GM19468 (cell line): Measurements from ENCODE around the gene SLC36A3.
"Not testable (repeated sequence)": the region's sequence is repeated elsewhere in the genome, so short reads cannot be mapped to it uniquely, and the experiment has no call there.

ENCODE experiments used
- ATAC-seq: cut with Tn5 transposase; IDR thresholded peaks from one replicate; pipeline ENCODE4 v1.9.1; 2021; ENCODE audit warnings: mild to moderate bottlenecking, moderate library complexity, moderate number of reproducible peaks; ENCODE audit not compliant: unreplicated experiment; ENCODE audit errors: extremely low read depth

Gene SLC36A3

DNA sequence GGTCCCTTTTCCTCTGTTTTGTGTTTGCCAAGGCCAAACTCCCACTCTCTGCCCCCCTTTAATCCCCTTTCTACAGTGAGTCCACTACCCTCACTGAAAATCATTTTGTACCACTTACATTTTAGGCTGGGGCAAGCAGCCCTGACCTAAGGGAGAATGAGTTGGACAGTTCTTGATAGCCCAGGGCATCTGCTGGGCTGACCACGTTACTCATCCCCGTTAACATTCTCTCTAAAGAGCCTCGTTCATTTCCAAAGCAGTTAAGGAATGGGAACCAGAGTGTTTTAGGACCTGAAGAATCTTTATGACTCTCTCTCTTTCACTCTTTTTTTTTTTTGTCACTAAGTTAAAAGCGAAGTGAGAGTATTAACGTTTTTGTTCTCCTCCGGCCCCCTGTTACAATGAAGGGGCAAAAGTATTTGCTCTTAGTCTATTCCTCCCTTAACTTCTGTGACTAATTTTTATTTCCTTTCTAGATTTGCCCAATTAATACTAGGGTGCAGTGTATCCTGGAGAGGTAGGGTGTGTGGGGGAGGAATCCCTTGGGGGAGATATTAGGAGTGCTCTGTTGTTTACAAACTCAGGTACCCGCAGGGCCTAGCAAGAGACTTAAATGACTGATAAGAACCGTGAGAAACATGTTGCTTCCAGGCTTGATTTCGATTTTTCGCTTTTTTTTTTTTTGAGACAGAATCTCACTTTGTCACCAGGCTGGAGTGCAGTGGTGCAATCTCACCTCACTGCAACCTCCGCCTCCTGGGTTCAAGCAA, 35.9 kb downstream of the SLC36A3 start:
- ATAC-seq: no peak

DNA sequence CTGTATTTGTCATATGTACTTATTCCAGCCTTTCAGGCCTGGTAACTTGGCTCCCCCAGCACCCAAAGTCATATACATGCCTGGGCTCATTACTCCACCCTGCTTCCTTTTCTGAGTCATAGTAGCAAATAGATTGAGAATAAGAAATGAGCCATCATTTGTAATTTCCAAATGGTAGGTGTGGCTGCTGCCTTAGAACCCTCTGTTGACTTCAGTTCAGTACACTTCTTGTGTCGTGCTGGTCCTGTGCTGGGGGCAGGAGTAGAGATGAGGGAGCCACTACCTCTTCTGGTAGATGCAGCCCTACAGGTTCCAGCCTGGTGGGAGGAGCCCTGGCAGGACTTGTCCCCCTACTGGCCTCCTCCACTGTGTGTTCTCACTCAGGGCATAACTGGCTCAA, 39.5 kb downstream of the SLC36A3 start:
- ATAC-seq: no peak

DNA sequence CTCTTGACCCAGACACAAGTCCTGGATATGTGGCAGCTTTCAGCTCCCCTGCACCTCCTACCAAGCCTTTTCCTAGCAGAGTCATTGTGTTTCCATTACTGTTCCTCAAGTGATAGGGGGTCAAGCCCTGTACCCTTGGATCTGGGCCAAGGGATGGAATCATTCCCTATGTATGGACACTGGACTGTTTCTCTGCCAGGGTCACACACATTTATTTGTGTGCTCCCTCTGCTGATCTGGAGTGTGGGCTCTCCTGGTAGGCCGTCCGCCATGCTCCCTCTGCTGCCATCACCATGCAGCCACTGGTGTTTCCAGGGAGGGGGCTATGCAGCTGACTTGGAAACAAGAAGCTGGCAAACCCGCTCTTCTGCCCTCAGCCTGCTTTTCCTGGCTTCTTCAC, 41.0 kb downstream of the SLC36A3 start:
- no peak for ATAC-seq

DNA sequence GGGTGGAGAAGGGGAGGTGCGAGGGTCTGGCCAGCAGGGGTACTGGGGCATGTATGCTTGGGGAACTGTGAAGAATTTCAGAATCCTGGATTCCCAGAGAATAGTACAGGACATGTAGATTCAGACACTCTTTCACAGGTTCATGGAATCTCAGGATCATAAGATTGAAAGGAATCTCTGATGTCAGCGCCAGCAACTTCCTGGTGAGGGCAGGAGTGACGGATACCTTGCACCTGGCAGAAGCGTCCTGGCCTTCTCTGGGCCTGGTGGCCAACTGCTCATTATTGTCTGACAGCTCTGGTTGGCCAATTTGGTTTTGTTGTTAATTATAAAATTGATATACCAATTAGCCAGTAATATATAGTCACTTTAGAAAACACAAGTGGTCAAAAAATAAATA, 43.6 kb downstream of the SLC36A3 start:
- no peak for ATAC-seq

DNA sequence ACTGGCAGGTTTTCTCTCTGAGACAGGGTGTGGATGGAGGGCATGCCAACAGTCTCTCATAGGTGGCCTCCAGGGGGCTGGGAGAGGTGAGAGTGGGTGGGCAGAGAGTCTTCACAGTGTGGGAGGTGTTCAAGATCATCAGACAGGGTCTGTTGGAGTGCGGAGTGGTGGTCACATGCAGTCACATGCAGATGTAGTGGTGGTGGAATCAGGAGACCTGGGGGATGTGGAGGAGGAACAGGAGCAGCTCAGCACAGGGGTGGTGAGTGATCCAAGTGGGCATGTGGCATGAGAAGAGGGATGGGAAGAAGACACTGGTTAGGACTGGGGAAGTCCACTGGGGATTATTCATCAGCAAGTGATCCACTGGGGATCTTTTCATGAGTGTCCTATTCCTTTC, 44.8 kb downstream of the SLC36A3 start:
- ATAC-seq: no peak

DNA sequence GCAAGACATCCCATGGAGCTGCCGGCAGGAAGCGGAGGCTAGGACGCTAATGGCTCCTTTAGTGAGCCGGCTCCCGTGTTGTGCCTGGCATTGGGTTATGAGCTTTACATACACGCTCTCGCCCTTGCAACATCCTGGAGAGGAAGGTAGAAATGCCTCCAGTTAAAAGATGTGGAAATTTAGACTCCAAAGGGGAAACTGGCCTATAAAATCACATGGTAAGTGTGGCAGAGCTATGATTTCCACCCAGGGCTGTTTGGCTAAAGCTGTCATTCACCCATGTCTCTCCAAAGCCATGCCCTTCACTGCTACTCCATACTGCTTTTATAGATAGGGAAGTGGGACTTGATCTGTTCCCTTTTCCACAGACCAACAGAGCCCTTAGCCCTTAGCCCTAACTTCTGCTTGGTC, 45.4 kb downstream of the SLC36A3 start:
- no peak for ATAC-seq

DNA sequence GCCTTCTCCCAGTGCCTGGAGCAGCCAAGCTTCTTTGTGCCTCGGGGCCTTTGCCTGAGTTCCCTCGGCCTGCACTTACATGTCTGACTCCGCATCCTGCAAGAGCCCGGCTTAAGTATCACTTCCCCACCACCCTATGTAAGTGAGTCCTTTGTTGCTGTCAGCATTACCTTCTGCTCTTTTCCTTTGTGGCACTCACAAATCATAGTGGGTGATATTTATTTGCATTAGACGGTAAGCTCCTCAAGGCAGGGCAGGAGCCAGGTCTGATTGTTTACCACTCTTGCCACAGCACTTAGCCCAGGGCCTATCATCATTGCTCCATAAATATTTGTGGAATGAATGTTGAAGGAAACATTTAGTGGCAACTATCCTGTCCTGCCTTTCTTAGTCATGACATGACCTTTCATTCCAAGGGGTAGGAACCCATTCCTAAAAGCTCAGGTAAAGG, 45.8 kb downstream of the SLC36A3 start:
- no peak for ATAC-seq

DNA sequence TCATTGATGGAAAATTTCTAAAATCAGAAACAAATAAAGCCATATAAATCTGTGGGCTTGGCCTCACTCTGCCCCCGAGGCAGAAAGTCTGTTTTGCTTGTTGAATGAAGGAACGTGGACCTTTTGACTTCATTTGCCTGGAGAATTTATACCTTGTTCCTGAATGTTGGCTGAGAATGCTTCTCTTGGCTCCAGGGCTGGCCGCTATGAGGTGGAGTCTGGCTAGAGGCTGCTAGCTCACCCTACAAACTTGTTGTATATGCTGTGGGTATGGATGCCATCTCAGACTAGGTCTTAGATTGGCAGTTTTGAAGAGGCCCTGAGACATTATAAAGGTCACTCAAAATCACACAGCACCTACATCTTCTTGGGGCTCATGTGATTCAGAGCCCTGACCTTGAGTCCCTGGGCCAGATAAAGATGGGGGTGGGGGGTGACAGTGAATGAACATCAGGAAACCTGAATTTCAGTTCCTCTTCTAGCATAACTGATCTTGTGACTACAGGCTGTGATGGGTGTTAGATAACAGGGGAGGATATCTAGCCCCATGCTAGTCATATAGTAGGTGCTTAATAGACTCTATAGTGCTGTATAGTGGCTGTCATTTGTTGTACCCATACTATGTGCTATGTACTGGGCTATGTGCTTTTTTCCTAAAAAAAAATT, 47.8 kb downstream of the SLC36A3 start:
- peak; percentile 47 for ATAC-seq

DNA sequence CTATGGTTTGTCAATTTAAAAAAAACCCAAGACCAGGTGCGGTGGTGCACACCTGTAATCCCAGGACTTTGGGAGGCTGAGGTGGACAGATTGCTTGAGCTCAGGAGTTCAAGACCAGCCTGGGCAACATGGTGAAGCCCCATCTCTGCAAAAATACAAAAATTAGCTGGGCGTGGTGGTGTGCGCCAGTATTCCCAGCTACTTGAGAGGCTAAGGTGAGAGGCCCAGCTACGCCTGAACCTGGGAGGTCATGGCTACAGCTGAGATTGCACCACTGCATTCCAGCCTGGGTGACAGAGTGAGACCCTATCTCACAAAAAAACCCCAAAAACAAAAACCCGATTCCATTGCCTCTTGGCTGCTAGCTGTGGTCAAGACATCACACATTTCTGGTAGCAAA, 48.6 kb downstream of the SLC36A3 start:
- not testable (repeated sequence) for ATAC-seq

DNA sequence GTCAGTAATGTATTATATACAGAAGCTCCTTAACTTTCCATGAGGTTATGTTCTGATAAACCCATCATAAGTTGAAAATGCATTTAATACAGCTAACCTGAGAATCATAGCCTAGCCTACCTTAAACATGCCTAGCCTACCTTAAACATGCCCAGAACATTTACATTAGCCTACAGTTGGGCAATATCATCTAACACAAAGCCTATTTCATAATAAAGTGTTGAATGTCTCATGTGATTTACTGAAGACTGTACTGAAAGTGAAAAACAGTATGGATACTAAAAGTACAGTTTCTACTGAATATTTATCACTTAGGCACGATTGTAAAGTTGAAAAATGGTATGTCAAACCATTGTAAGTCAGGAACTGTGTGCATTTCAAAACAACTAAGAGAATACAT, 49.0 kb downstream of the SLC36A3 start:
- ATAC-seq: no peak

DNA sequence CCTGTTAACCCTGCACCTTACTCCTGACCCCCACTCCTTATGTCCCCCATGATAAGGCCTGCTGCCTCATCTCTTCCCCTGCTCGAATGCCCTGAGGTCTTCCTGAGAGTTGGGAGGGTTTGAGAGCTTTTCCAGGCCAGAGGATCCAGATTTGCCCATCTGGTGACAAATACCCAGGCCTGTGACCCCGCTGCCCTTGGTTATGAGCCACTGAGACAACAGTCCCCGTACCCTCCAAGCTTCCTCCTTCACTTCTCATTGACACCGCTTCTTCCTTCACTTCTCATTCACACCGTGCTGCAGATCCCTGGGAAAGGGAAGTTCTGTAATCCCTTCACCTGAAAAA, 50.0 kb downstream of the SLC36A3 start:
- no peak for ATAC-seq

DNA sequence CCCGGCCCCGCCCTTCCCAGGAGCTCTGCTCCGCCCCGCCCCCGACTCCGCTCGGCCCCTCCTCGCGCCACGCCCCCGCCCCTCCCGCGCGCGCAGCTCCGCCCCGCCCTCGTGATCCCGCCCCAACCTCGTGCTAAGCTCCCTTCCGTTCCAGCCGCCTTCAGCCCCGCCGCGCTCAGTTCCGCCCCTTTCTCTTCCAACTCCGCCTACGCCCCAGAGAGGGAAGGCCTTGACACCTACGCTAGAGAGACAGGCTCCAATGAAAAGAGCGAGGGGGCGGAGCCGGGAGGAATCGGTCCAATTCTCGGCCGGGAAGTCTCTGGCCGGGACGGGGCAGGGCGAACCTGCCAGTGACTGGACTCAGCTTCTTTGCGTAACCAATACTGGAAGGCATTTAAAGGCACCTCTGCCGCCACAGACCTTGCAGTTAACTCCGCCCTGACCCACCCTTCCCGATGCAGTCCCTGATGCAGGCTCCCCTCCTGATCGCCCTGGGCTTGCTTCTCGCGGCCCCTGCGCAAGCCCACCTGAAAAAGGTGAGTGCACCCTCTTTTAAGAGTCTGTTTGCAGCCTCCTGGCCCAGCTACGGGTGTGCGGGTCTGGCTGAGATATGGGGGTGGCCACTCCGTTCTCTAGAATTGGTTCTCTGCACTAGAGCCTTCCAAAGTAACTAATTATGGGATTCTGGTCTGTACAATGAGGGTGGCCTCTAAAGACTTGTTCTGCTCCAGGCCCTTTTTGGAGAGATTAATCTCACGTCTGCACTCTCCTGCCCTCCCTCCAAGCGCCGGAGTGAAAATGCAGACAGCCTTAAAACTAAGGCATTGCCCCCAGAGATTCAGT, 50.6 kb downstream of the SLC36A3 start, which contains the start of gene GM2A:
TSS of gene GM2A (plus strand) at position 424 of the 843 bp plus-strand sequence. CDS start at position 456, 32 bp downstream.
- peak; percentile 69 for ATAC-seq

DNA sequence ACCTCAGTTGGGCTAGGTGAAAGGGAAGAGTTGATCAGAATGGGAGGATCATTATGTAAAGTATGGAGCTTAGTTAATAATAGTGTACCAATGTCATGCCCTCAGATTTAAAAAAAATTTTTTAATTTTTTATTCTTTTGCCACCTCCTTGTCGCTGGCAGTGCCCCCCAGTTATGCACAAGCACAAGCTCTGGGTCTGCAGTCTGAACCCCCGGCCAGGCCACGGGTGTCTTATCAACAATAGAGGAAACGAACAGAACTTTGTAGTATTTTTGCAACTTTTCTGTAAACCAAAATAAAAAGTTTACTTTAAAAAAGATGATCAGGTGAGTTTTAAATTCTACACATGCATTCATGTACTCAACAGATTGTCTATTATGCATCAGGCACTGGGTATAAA, 51.9 kb downstream of the SLC36A3 start:
- ATAC-seq: no peak

DNA sequence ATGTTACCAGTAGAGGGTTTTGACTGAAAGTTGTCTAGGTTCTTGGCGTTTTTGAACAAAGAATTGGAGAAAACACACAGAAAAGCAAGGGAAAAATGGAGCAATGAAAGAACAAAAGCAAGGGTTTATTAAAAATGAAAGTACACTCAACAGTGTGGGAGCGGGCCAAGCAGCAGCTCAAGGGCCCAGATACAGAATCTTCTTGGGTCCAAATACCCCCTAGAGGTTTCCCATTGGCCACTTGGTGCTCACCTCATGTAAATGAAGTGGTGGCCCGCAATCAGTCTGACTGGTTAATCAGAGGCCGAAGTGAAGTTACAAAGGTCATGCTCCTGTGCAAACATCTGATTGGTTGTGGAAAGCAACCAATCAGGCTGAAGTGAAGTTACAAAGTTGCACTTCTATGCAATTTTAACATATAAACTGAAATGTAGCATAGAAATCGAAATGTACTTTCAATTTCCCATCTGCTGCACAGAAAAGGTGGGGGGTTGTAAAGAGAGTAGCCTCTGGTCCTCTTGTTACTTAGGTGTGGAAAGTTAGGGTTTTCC, 52.5 kb downstream of the SLC36A3 start:
- no peak for ATAC-seq

DNA sequence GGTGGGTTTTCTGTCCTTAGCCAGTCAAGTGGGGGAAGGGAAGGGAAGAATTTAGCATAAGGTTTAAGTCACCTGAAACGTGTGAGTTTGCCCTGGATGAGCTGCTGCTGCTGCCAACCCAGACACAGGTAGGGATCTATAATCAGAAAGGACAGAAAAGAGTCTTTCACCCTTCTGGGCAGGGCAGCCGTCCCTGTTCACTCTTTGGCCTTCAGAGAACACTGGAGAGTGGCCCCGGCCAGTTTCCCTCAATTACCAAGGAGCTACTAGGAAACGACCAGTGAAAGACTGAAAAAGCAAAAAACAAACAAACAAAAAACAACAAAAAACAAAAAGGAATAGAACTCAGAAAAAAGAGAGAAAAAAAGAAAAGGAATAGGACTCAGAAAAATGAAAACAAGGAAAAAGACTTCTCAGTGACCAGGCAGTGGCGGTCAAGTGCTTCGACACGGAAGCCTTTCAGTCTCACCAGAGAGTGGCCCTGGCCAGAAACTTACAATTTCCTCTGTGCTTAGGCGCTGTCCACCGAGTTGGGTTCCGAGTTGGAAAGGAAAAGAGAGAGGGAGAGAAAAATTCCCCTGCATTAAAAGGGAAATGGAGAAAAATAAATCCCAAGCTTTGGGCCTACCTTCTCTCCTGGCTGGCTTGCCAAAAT, 53.1 kb downstream of the SLC36A3 start:
- ATAC-seq: no peak

DNA sequence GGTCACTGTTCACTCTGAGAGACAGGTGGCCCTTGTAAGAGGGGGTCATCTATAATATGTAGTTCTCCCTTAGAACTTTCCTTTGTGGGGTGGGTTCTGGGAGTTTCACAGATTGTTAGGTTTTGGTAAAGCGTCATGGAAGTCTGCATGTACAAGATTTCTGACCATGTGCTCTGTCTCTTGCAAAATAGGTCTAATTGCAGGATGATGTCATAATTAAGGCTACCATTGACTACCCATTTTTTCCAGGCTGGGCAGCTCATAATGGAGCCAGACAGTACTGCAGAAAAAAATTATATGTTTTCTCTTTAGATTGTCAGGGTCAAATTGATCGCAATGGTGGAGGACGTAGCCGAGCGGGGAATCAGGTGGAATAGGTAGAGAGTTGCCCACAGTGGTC, 54.3 kb downstream of the SLC36A3 start:
- no peak for ATAC-seq

DNA sequence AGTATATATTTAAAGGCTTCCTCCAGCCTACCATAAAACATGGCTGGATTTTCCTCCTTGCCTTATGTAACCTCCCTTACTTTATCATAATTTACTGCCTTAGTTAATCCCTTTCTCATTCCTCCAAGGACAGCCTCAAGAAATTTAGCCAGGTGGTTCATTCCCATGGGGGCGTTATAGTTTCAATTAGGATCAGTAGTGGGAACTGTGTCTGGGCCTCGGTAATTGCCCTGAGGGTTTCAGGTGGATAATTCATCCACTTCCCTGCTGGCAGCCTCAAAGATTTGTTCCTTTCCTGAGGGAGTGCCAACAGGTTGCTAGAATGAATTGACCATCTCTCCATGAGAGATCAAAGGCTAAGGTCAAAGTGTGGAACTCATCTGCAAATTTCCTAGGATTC, 54.9 kb downstream of the SLC36A3 start:
- ATAC-seq: no peak

DNA sequence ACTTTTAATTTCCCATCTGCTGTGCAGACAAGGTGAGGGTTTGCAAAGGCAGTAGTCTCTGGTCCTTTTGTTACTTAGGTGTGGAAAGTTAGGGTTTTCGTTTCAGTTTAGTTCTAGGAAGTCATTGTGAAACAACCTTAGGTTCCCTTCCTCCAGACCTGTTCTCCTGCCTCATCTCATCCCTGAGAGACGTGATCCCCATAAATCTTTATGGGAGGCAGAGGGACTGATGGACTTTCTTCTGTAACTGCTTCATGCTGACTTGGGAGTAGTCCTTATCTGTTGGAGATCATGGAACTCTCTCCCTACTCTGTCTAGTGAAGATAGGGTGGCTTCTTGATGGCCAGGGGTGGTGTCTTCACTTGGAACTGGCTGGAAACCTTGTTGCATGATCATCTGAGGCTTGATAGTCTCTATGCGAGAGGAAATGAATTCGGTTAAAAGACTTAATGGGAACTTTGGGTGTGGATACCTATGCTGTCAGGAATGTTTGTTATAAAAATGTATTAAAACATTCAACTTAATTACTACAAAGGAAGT, 57.8 kb downstream of the SLC36A3 start:
- no peak for ATAC-seq

DNA sequence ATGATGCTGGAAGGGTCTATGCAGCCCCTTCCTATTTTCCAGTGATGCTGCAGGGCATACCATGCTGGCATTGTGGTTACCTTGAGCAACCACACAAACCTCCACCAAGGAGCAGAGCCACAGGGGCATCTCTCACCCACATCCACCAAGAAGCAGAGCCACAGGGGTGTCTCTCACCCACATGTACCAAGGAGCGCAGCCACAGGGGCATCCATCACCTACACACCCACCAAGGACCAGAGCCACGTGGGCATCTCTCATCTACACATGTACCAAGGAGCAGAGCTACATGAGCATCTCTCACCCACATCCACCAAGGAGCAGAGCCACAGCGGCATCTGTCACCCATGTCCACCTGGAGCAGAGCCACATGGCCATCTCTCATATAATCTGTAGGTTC, 59.4 kb downstream of the SLC36A3 start:
- ATAC-seq: no peak

DNA sequence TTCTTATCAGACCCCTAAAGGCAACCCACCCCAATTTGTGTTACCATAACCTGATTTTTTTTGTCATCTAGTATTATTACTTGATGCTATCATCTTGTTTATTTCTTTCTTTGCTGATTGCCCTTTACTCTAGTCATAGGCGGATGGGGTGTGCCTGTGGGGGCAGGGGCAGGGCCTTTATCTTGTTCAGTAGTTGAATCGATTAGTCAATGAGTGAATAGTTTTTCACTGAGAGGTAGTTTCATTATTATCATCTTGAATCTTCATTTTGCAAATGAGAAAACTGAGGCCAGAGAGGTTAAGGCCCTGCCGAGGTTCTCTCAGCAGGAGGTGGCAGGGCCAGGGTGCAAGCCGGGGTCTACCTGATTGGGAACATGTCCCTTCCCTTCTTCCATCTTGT, 60.0 kb downstream of the SLC36A3 start:
- no peak for ATAC-seq
